Vagina (tissue), 2 donors: Measurements from ENCODE around the gene WFDC5. TPM values are rescaled to one million over a fixed set of nuclear protein-coding genes. Genes with fewer than 3 reads are reported as not detected.

Source experiments
- DNase-seq, 2 donors: peaks; one replicate each; pipeline ENCODE4 v3.0.0-alpha.2; 2017; ENCODE audit errors: extremely low spot score in 2 of 2
- H3K27ac ChIP-seq: fragments of 200-600 bp; sonication (generic); one replicate; pipeline ENCODE4 v1.5.1; 2019
- H3K27me3 ChIP-seq: fragments of 200-600 bp; sonication (generic); one replicate; pipeline ENCODE4 v1.5.1; 2019
- H3K36me3 ChIP-seq, 2 donors: fragments of 200-600 bp; sonication (generic); one replicate each; pipeline ENCODE4 v1.5.1; 2017 to 2019
- H3K4me1 ChIP-seq: fragments of 200-600 bp; sonication (generic); one replicate; pipeline ENCODE4 v1.5.1; 2019
- H3K4me3 ChIP-seq, 2 donors: fragments of 200-600 bp; sonication (generic); 1 replicate in 1 of 2; 2 replicates in 1 of 2; pipeline ENCODE4 v1.5.1; 2016 to 2019
- H3K9me3 ChIP-seq: fragments of 200-600 bp; sonication (generic); one replicate; pipeline ENCODE4 v1.5.1; 2019
- POLR2A ChIP-seq, 2 donors: fragments of 450-650 bp; IDR thresholded peaks; one replicate each; pipeline ENCODE4 v1.6.1; 2017; ENCODE audit warnings: antibody characterized with exemption in 2 of 2, mild to moderate bottlenecking in 2 of 2, moderate library complexity in 2 of 2
- POLR2AphosphoS5 ChIP-seq, 2 donors: sonication (generic); formaldehyde crosslinking; IDR thresholded peaks; one replicate each; pipeline ENCODE4 v1.9.0; 2017; ENCODE audit warnings: antibody characterized with exemption in 2 of 2, mild to moderate bottlenecking in 2 of 2, low read depth in 1 of 2; ENCODE audit not compliant: insufficient read depth in 1 of 2
- intact Hi-C: fragments of 100-400 bp; cut with DNase I; formaldehyde crosslinking; loops from one replicate; pipeline ENCODE4 v1.15.1; 2023
- total RNA-seq: library from RNA; depleted of rRNA; stranded (reverse); fragments of >200 nt; gene quantifications from one replicate; pipeline ENCODE4 v1.2.3, GENCODE V29; 2016
- TF ChIP-seq, protein P1 (sequence below), 3 experiments: fragments of 450-650 bp in 2 of 3; fragments of 200-600 bp in 1 of 3; sonication (generic) in 1 of 3; IDR thresholded peaks; one replicate each; pipeline ENCODE4 v1.5.1; 2017 to 2019; ENCODE audit warnings: antibody characterized with exemption in 3 of 3, mild to moderate bottlenecking in 2 of 3, moderate library complexity in 2 of 3

The WFDC5 gene
- total RNA-seq, 1 donor from 2014 or later, result 6.1 TPM

DNA sequence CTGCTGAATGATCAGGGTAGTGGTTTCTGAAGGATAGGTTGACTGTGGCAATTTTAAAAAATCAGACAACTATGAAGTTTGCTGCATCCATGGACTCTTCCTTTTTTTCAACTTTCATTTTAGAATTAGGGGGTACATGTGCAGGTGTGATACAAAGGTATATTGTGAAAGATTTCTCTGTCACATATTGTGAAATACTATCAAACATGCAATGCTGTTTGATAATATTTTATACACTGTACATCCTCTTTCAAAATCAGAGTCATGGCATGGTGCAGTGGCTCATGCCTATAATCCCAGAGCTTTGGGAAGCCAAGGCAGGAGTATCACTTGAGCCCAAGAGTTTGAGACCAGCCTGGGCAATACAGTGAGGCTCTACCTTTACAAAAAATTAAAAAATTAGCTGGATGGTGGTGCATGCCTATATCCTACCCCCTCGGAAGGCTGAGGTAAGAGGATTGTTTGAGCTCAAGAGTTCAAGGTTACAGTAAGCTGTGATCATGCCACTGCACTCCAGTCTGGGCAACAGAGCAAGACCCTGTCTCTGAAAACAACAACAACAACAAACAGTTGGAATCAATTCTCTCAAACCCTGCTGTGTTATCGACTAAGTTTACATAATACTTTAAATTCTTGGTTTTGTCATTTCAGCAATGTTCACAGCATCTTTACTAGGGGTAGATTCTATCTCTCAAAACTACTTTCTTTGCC lies 4.7 kb upstream of the WFDC5 start:
- H3K27me3 ChIP-seq, result no peaks in the 10 kb centered on the region
- no peaks in the 10 kb centered on the region for H3K36me3 ChIP-seq
- intact Hi-C loops, result no loop called here
- peaks cover 7% of the 10 kb centered on the region for H3K4me1 ChIP-seq
- H3K9me3 ChIP-seq, result no peaks in the 10 kb centered on the region
- TF ChIP-seq, protein P1, sequence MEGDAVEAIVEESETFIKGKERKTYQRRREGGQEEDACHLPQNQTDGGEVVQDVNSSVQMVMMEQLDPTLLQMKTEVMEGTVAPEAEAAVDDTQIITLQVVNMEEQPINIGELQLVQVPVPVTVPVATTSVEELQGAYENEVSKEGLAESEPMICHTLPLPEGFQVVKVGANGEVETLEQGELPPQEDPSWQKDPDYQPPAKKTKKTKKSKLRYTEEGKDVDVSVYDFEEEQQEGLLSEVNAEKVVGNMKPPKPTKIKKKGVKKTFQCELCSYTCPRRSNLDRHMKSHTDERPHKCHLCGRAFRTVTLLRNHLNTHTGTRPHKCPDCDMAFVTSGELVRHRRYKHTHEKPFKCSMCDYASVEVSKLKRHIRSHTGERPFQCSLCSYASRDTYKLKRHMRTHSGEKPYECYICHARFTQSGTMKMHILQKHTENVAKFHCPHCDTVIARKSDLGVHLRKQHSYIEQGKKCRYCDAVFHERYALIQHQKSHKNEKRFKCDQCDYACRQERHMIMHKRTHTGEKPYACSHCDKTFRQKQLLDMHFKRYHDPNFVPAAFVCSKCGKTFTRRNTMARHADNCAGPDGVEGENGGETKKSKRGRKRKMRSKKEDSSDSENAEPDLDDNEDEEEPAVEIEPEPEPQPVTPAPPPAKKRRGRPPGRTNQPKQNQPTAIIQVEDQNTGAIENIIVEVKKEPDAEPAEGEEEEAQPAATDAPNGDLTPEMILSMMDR (IDR thresholded peaks at IDR 0.05), result no peak
- no peak for TF ChIP-seq POLR2AphosphoS5 (IDR thresholded peaks at IDR 0.05; ENCODE audit: insufficient read depth in 1 of 2, low read depth in 1 of 2)
- TF ChIP-seq POLR2A (IDR thresholded peaks at IDR 0.05), result no peak
- no peak overlapping the region for H3K4me3 ChIP-seq
- no peak overlapping the region for H3K27ac ChIP-seq
- DNase-seq, result peak in 1 of 2 donors; percentile 19

DNA sequence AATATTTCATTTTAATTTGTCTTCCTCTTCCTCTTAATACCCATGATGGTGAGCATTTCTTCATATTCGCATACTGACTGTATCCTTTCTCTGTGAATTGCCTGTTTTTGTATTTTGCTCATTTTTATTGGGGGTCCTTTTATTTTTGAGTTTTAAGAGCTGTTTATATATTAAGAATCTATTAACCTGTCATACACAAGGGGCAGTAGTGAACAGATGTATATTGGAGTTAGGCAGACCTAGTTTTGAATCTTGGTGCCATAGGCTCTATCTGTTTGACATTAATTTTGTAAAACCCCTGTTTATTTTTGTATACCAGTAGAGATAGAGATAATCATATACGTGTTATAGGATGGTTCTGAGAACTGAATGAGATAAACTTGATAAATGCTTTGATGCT lies 3.1 kb upstream of the WFDC5 start:
- no peaks in the 10 kb centered on the region for H3K36me3 ChIP-seq
- H3K4me1 ChIP-seq, result peaks cover 7% of the 10 kb centered on the region
- no peak overlapping the region for H3K4me3 ChIP-seq
- DNase-seq, result no peak
- intact Hi-C loops, result no loop called here
- TF ChIP-seq POLR2AphosphoS5 (IDR thresholded peaks at IDR 0.05; ENCODE audit: insufficient read depth in 1 of 2, low read depth in 1 of 2), result no peak
- TF ChIP-seq, protein P1 (IDR thresholded peaks at IDR 0.05), result no peak
- no peak for TF ChIP-seq POLR2A (IDR thresholded peaks at IDR 0.05)
- H3K27ac ChIP-seq, result no peak overlapping the region
- H3K27me3 ChIP-seq, result no peaks in the 10 kb centered on the region
- H3K9me3 ChIP-seq, result no peaks in the 10 kb centered on the region

DNA sequence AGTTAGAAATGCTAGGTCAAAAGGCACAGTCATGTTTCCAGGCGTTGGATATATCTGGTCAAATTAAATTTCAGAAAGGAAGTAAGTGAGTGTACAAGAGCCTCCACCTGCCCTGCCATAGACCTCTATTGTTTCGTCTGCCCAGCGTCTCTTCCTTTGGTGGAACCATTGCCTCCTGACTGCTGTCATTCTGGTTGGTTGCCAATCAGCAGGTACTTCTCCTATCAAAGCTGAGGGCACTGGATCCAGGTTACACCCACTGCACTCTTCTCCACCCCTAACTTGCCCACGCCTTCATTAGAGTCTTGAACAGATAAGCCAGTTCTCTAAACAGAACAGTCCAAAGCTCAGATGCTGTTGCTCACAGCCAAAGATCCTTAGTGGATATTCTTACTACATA lies 2.6 kb upstream of the WFDC5 start:
- peak in 1 of 2 donors; percentile 37 for DNase-seq
- H3K4me3 ChIP-seq, result no peak overlapping the region
- H3K4me1 ChIP-seq, result peaks cover 7% of the 10 kb centered on the region
- intact Hi-C loops, result no loop called here
- TF ChIP-seq, protein P1 (IDR thresholded peaks at IDR 0.05), result no peak
- TF ChIP-seq POLR2A (IDR thresholded peaks at IDR 0.05) (no peak), POLR2AphosphoS5 (IDR thresholded peaks at IDR 0.05; ENCODE audit: insufficient read depth in 1 of 2, low read depth in 1 of 2) (no peak)
- H3K9me3 ChIP-seq, result no peaks in the 10 kb centered on the region
- H3K27ac ChIP-seq, result no peak overlapping the region
- no peaks in the 10 kb centered on the region for H3K36me3 ChIP-seq
- H3K27me3 ChIP-seq, result no peaks in the 10 kb centered on the region

DNA sequence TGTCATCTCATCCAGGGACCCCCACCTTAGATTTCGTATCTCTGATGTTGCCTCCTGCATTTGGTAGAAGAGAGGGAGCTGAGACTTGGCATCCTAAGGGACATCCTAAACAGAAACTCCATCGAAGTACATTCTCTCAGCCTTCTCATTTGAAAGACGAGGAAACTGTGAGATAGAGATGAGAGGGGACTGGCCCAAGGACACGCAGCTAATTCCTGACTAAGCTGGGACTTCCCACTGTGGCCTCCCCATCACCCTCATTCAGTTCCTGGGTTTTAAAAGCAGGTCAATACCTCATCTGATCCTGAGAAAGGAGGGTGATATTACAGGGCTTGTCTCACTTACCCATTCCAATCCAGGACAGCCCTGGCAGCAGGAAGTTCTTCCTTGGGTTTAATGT lies 855 bp upstream of the WFDC5 start:
- TF ChIP-seq POLR2AphosphoS5 (IDR thresholded peaks at IDR 0.05; ENCODE audit: insufficient read depth in 1 of 2, low read depth in 1 of 2), result no peak
- no peak for TF ChIP-seq POLR2A (IDR thresholded peaks at IDR 0.05)
- TF ChIP-seq, protein P1 (IDR thresholded peaks at IDR 0.05), result no peak
- no peak for DNase-seq
- intact Hi-C loops, result no loop called here
- Histone ChIP-seq H3K27ac (no peak overlapping the region), H3K36me3 (no peaks in the 10 kb centered on the region), H3K4me1 (peaks cover 7% of the 10 kb centered on the region), H3K27me3 (no peaks in the 10 kb centered on the region), H3K9me3 (no peaks in the 10 kb centered on the region), H3K4me3 (no peak overlapping the region)

DNA sequence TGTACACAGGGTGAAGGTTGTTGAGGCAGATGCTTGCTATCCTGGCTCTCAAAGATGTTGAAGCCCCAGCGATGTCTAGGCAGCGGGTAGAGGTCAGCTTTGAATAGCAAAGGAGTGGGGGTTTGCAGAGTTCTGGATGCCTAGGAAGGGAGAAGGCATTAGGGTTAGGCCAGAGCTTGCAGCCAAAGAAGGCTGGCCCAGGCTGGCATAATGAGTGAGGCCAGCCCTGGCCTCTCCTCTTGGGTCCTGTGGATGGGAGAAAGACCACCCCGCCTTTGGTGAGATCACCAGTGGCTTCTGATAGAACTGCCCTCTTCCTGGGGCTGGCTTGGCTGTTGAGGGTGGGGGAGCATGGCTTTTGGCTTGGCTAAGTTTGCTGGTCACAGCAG lies 406 bp upstream of the WFDC5 start:
- H3K27ac ChIP-seq, result no peak overlapping the region
- peak in 1 of 2 donors; percentile 70 for DNase-seq
- no peaks in the 10 kb centered on the region for H3K36me3 ChIP-seq
- no peaks in the 10 kb centered on the region for H3K9me3 ChIP-seq
- TF ChIP-seq POLR2A (IDR thresholded peaks at IDR 0.05) (no peak), POLR2AphosphoS5 (IDR thresholded peaks at IDR 0.05; ENCODE audit: insufficient read depth in 1 of 2, low read depth in 1 of 2) (no peak)
- TF ChIP-seq, protein P1 (IDR thresholded peaks at IDR 0.05), result no peak
- no peak overlapping the region for H3K4me3 ChIP-seq
- H3K27me3 ChIP-seq, result no peaks in the 10 kb centered on the region
- peaks cover 7% of the 10 kb centered on the region for H3K4me1 ChIP-seq
- intact Hi-C loops, result no loop called here
